GM20000 (cell line): ENCODE results near the gene OR6N1.

Source experiments
- DNase-seq: peaks from one replicate; pipeline ENCODE4 v3.0.0; 2012; ENCODE audit warnings: low spot score
- TF ChIP-seq, protein P1 (sequence below): IDR thresholded peaks from 2 replicates; pipeline ENCODE4 v1.5.1; 2012; ENCODE audit warnings: mild to moderate bottlenecking, control low read depth; ENCODE audit errors: extremely low read depth, missing control alignments

OR6N1 gene

DNA sequence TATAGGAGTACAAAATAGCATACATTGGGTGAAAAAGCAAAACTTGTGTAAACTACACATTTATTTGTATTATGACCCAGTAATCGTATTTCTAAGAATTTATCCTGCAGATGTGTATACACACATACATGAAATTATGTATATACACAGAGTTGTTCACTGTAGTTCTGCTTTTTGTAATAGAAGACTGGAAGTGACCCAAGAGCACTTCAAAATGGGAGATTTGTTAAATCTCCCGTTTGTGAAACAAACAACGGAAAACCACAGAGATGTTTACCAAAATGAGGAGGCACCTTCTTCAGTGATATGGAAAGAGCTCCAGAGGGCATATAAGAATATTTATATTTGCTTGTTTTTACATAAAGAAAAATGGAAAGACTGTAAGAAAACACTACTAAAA, 41.2 kb upstream of the OR6N1 start:
- DNase-seq = no peak
- TF ChIP-seq, protein P1, sequence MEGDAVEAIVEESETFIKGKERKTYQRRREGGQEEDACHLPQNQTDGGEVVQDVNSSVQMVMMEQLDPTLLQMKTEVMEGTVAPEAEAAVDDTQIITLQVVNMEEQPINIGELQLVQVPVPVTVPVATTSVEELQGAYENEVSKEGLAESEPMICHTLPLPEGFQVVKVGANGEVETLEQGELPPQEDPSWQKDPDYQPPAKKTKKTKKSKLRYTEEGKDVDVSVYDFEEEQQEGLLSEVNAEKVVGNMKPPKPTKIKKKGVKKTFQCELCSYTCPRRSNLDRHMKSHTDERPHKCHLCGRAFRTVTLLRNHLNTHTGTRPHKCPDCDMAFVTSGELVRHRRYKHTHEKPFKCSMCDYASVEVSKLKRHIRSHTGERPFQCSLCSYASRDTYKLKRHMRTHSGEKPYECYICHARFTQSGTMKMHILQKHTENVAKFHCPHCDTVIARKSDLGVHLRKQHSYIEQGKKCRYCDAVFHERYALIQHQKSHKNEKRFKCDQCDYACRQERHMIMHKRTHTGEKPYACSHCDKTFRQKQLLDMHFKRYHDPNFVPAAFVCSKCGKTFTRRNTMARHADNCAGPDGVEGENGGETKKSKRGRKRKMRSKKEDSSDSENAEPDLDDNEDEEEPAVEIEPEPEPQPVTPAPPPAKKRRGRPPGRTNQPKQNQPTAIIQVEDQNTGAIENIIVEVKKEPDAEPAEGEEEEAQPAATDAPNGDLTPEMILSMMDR = no peak

DNA sequence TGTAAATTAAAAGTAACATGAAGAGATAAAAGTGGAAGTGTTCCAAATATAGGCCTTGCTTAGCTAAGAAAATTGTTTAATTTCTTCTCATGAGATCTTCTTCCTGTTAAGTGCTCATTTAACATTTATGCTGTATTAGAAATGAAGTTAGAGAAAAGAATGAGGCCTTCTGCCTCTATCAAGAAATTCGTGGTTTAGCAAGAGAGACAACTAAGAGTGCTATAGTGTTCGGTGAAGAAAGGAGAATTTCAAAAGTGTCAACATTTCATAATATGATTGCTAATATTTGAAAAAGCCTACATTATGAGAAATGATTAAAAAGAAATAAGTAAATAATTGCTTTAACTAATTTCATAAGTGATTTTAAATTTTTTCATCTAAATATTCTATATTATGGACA, 40.3 kb upstream of the OR6N1 start:
- DNase-seq = no peak
- TF ChIP-seq, protein P1 = no peak

DNA sequence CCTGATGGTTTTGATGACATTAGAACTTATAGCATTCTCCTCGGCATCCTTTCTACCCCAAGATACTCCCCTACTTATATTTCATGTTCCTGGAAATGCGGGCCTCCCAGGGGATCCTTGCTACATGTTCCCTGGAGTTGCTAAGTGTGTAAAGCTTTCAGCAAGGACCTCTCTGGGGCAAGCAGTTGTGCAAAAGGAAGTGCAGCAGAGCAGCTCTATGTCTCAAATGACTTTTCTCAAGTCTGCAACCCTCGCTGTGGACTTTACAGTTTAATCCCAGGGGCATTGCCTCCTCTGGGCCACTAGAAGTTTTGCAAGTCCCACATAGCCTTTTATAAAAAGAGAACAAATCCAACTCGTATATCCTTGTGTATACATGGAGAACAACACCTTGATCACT, 38.3 kb upstream of the OR6N1 start:
- TF ChIP-seq, protein P1 = no peak
- no peak for DNase-seq

DNA sequence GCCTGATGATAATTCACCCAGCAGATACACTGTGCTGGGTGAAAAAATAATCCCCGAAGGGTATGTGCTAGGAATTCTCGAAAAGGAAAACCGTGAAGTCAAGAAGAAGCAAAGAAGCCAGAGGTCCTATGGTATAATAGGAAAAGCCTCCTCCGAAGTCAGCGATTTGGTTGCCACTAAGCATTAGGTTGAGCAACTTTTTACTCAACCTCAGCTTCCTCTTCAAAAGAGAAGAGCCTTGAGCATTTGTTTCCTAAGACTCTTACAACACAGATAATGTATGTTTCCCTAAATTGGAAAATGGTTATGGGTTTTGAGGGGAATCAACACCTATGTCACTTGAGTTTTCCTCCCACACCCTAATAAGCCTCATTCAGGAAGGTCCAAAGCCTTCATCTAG, 37.9 kb upstream of the OR6N1 start:
- DNase-seq = no peak
- TF ChIP-seq, protein P1 = no peak

DNA sequence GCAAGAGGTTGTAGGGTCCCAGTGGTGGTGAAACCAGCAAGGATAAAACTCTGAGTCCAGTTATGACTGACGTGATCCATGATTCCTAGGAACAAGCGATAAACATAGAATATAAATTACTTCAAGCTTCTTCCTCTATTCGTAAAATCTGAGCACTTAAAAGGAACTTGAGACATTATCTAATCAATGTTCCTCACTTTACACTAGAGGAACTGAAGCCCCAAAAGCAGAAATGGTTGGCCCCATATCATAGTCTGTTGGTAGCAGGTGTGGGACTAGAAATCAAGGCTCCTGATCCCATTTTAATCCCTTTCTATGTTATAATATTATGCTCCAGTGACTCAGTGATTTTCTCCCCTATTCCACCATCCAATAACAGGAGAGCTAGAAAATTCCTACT, 37.3 kb upstream of the OR6N1 start:
- no peak for DNase-seq
- TF ChIP-seq, protein P1 = no peak

DNA sequence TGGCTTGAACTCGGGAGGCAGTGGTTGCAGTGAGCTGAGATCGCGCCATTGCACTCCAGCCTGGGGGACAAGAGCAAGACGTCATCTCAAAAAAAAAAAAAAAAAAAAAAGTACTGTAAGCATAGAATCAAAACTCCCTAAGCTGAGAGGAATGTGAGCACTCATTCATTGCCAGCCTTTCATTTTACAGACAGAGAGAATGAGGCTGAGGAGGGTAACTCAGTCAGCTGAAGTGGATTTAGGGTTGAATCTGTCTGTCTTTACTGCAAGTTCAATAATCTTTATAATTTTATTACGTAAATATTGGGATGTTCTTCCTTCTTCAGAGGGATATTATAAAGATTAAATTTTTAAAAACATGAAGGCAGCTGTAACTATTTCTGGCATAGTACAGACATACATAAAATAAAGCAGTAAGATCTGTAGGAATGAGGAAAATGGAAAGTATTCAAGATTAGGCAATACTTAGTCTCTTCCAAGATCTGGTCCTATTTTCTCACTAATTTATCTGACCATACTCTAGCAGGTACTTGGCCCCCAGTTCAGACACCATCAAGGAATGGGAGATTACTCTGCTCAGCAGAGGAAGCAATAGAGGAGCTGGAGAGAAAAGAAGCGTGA, 35.0 kb upstream of the OR6N1 start:
- no peak for DNase-seq
- TF ChIP-seq, protein P1 = no peak

DNA sequence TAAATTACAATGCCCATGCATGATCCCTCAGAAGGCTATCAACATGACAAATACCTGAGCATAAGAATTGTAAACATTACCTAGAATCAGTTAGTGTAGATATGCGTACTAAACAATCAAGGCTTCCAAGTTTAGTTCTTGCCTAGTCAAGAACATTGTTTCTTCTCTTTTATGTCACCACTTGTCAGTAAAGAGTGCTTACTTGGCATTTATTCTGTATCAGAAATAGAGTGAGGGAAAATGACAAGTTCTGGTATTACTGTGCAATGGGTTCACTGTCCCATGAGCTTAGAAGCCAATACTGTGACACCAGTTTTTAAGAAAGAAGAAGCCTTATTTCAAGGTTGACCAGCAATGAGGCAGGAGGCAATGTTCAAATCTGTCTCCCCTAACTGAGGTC, 31.7 kb upstream of the OR6N1 start:
- TF ChIP-seq, protein P1 = no peak
- no peak for DNase-seq
